ENCODE results near the gene MTFR2. TPM values are rescaled to one million over a fixed set of nuclear protein-coding genes. Genes with fewer than 3 reads are reported as not detected.

The MTFR2 gene
- polyA plus RNA-seq, 1 of the 3 experiments (the other 2 are of a cell fraction): 7.4 TPM

DNA sequence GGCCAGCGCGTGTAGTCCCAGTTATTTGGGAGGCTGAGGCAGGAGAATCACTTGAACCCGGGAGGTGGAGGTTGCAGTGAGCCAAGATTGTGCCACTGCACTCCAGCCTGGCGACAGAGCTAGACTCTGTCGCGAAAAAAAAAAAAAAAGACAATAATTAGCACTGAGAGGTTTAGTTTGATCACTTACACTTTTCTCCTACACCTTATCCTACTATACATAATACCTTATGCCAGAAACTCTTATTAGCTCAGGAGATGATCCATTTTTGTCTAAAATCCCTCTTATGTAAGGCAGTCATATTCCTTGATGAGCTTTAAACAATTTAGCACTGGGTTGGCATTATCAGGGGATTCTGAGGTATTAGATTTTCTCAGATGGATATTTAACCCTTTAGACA lies 3.6 kb upstream of the MTFR2 start:
- Histone ChIP-seq H3K79me2 (ENCODE audit: insufficient read depth) (peaks cover 9% of the 10 kb centered on the region; the same call in 1 of the 2 replicates), H3K9ac (no peak overlapping the region), H4K20me1 (ENCODE audit: insufficient read depth) (no peaks in the 10 kb centered on the region; the same call in 1 of the 2 replicates), H3K9me2 (no peaks in the 10 kb centered on the region), H3K36me3 (replicated peaks in 1 of 2; ENCODE audit: control insufficient read depth in 1 of 2, insufficient read depth in 2 of 2, low read length in 1 of 2) (peaks cover 22 to 45% of the 10 kb centered on the region in 2 experiments), H2AFZ (ENCODE audit: low read depth) (no peak overlapping the region), H3K27me3 (ENCODE audit: insufficient read depth) (no peaks in the 10 kb centered on the region), H3K4me2 (no peak overlapping the region), H3K9me3 (no peaks in the 10 kb centered on the region), H3F3A (replicated peaks; ENCODE audit: insufficient read depth) (peaks cover 67% of the 10 kb centered on the region), H3K4me1 (ENCODE audit: control insufficient read depth in 1 of 2, insufficient read depth in 2 of 2, low read depth in 1 of 2, low read length in 1 of 2) (peaks cover 0 to 21% of the 10 kb centered on the region in 2 experiments; a peak in 2 of 4 replicates), H3K4me3 (ENCODE audit: low read depth in 2 of 2, low read length in 1 of 2) (no peak overlapping the region), H3K27ac (ENCODE audit: low read depth in 2 of 2, low read length in 1 of 2) (no peak overlapping the region)
- no peak for TF ChIP-seq EZH2phosphoT487 (IDR thresholded peaks at IDR 0.05; ENCODE audit: borderline replicate concordance, low read depth)
- no peak for TF ChIP-seq NRF1 (IDR thresholded peaks at IDR 0.05; ENCODE audit: low read depth, low read length)
- TF ChIP-seq, protein P1, sequence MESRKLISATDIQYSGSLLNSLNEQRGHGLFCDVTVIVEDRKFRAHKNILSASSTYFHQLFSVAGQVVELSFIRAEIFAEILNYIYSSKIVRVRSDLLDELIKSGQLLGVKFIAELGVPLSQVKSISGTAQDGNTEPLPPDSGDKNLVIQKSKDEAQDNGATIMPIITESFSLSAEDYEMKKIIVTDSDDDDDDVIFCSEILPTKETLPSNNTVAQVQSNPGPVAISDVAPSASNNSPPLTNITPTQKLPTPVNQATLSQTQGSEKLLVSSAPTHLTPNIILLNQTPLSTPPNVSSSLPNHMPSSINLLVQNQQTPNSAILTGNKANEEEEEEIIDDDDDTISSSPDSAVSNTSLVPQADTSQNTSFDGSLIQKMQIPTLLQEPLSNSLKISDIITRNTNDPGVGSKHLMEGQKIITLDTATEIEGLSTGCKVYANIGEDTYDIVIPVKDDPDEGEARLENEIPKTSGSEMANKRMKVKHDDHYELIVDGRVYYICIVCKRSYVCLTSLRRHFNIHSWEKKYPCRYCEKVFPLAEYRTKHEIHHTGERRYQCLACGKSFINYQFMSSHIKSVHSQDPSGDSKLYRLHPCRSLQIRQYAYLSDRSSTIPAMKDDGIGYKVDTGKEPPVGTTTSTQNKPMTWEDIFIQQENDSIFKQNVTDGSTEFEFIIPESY (IDR thresholded peaks at IDR 0.05; ENCODE audit: borderline replicate concordance, low read depth): no peak
- no peak for TF ChIP-seq TCF12 (IDR thresholded peaks at IDR 0.05)
- no peak for TF ChIP-seq FOSL2 (IDR thresholded peaks at IDR 0.05; ENCODE audit: borderline replicate concordance, low read depth)
- TF ChIP-seq JUND (IDR thresholded peaks at IDR 0.05): no peak
- no peak for TF ChIP-seq CHD2 (IDR thresholded peaks at IDR 0.05; ENCODE audit: low read length, partially characterized antibody)
- no peak for TF ChIP-seq NFIC (IDR thresholded peaks at IDR 0.05; ENCODE audit: borderline replicate concordance)
- TF ChIP-seq EP300 (IDR thresholded peaks at IDR 0.05; ENCODE audit: borderline replicate concordance in 1 of 2, low read depth in 1 of 2, low read length in 1 of 2): no peak
- no peak for TF ChIP-seq POLR2AphosphoS5 (IDR thresholded peaks at IDR 0.05; ENCODE audit: low read depth, low read length)
- no peak for TF ChIP-seq MXI1 (IDR thresholded peaks at IDR 0.05; ENCODE audit: low read depth, low read length)
- TF ChIP-seq, protein P2, sequence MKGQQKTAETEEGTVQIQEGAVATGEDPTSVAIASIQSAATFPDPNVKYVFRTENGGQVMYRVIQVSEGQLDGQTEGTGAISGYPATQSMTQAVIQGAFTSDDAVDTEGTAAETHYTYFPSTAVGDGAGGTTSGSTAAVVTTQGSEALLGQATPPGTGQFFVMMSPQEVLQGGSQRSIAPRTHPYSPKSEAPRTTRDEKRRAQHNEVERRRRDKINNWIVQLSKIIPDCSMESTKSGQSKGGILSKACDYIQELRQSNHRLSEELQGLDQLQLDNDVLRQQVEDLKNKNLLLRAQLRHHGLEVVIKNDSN (IDR thresholded peaks at IDR 0.05; ENCODE audit: borderline replicate concordance, low read depth): no peak
- TF ChIP-seq, protein P3, sequence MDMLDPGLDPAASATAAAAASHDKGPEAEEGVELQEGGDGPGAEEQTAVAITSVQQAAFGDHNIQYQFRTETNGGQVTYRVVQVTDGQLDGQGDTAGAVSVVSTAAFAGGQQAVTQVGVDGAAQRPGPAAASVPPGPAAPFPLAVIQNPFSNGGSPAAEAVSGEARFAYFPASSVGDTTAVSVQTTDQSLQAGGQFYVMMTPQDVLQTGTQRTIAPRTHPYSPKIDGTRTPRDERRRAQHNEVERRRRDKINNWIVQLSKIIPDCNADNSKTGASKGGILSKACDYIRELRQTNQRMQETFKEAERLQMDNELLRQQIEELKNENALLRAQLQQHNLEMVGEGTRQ (IDR thresholded peaks at IDR 0.05; ENCODE audit: borderline replicate concordance, low read depth, low read length): no peak
- TF ChIP-seq GABPA (IDR thresholded peaks at IDR 0.05; ENCODE audit: low read depth): no peak
- TF ChIP-seq TAF1 (IDR thresholded peaks at IDR 0.05; ENCODE audit: borderline replicate concordance, low read depth, low read length): no peak
- TF ChIP-seq RXRA (IDR thresholded peaks at IDR 0.05; ENCODE audit: borderline replicate concordance, low read depth): no peak
- DNase-seq: no peak
- WGBS (ENCODE audit: low lambda C conversion rate): 82% methylated on average over 6 of the region's 6 CpGs
- CTCF ChIA-PET: interaction anchor here (1.0 to 2.3 kb wide), 5 partner anchors 10 to 748 kb away, joined by 3 to 6 read pairs (median 4); no protein-coding TSS in a partner anchor
- POLR2A ChIA-PET: interaction anchor here (0.7 kb wide), 1 partner anchor 36 kb away, joined by 3 read pairs; the partner anchor contains the start of gene BCLAF1
